Measurements from ENCODE around the gene IMPA2.

- TF ChIP-seq CTCF (IDR thresholded peaks at IDR 0.05; ENCODE audit: borderline replicate concordance, extremely low read depth, low read length, poor library complexity, severe bottlenecking) (no peak), EZH2 (IDR thresholded peaks at IDR 0.05; ENCODE audit: borderline replicate concordance, low read depth, low read length, severe bottlenecking) (no peak)
Observed at GRCh38 chr18:12013186-12013916, 32.0 kb downstream of the IMPA2 start.

Data from DND-41 (cell line).